Coronary artery (tissue), 2 donors: ENCODE measurements around the gene ALKBH5.
A peak's percentile ranks its signal among the peaks of the same experiment; 100 is the strongest.

Source experiments
- DNase-seq: peaks from one replicate; pipeline ENCODE4 v3.0.0-alpha.2; 2017; ENCODE audit warnings: low spot score
- H3K27ac ChIP-seq, 2 donors: fragments of 200-600 bp; sonication (generic); one replicate each; pipeline ENCODE4 v1.5.1; 2016 to 2019
- H3K4me3 ChIP-seq: fragments of 200-600 bp; sonication (generic); 2 replicates; pipeline ENCODE4 v1.5.1; 2016; ENCODE audit warnings: mild to moderate bottlenecking, moderate library complexity
- CTCF ChIP-seq: fragments of 200-600 bp; sonication (generic); IDR thresholded peaks from one replicate; pipeline ENCODE4 v1.5.1; 2019; ENCODE audit warnings: antibody characterized with exemption

Gene ALKBH5

GRCh38 chr17:18157354-18157985, 26.2 kb upstream of the ALKBH5 start:
- TF ChIP-seq CTCF = no peak
- Histone ChIP-seq H3K27ac (peak overlapping the region; percentile 43 to 88), H3K4me3 (peak overlapping the region; percentile 87)
- no peak for DNase-seq

- peak overlapping the region; percentile 87 for H3K4me3 ChIP-seq
- no peak for TF ChIP-seq CTCF
- peak; percentile 92 for DNase-seq
- peak overlapping the region; percentile 43 to 88 for H3K27ac ChIP-seq
These were observed 25.5 kb upstream of the ALKBH5 start for GRCh38 chr17:18158022-18158600.

- H3K27ac ChIP-seq = no peak overlapping the region
- no peak for DNase-seq
- TF ChIP-seq CTCF = no peak
- H3K4me3 ChIP-seq = no peak overlapping the region
These were observed 24.0 kb upstream of the ALKBH5 start for GRCh38 chr17:18159551-18160120.

GRCh38 chr17:18160128-18160856, 23.3 kb upstream of the ALKBH5 start:
- TF ChIP-seq CTCF = no peak
- Histone ChIP-seq H3K4me3 (no peak overlapping the region), H3K27ac (no peak overlapping the region)
- no peak for DNase-seq

- no peak for TF ChIP-seq CTCF
- no peak for DNase-seq
- Histone ChIP-seq H3K27ac (no peak overlapping the region), H3K4me3 (no peak overlapping the region)
These were observed 22.2 kb upstream of the ALKBH5 start for GRCh38 chr17:18161207-18162145.

- Histone ChIP-seq H3K4me3 (no peak overlapping the region), H3K27ac (no peak overlapping the region)
- DNase-seq = no peak
- TF ChIP-seq CTCF = no peak
These were observed 20.1 kb upstream of the ALKBH5 start for GRCh38 chr17:18163547-18163946.
